ENCODE data around the gene TCF3.

Gene TCF3

GRCh38 chr19:1648920-1649541 lies 3.4 kb downstream of the TCF3 start:
- POLR2A ChIA-PET = interaction anchor here (0.7 kb wide), 1 partner anchor 10 kb away, joined by 3 read pairs; no protein-coding TSS in a partner anchor
- CTCF ChIA-PET = no interaction called here
- DNase-seq (ENCODE audit: low read depth, low spot score) = no peak
- no peak for TF ChIP-seq CTCF (IDR thresholded peaks at IDR 0.05; ENCODE audit: insufficient read depth, low read length, missing control alignments)
- no peak overlapping the region for H3K4me3 ChIP-seq (ENCODE audit: low read depth, low read length)

- DNase-seq (ENCODE audit: low read depth, low spot score) = no peak
- ChIA-PET POLR2A (no interaction called here), CTCF (no interaction called here)
- no peak for TF ChIP-seq CTCF (IDR thresholded peaks at IDR 0.05; ENCODE audit: insufficient read depth, low read length, missing control alignments)
- no peak overlapping the region for H3K4me3 ChIP-seq (ENCODE audit: low read depth, low read length)
Observed at GRCh38 chr19:1648459-1648849, 4.0 kb downstream of the TCF3 start.

GRCh38 chr19:1647501-1648458 lies 4.6 kb downstream of the TCF3 start:
- no peak for DNase-seq (ENCODE audit: low read depth, low spot score)
- H3K4me3 ChIP-seq (ENCODE audit: low read depth, low read length) = no peak overlapping the region
- POLR2A ChIA-PET = no interaction called here
- TF ChIP-seq CTCF (IDR thresholded peaks at IDR 0.05; ENCODE audit: insufficient read depth, low read length, missing control alignments) = no peak
- CTCF ChIA-PET = no interaction called here

- DNase-seq (ENCODE audit: low read depth, low spot score) = no peak
- no peak overlapping the region for H3K4me3 ChIP-seq (ENCODE audit: low read depth, low read length)
- POLR2A ChIA-PET = no interaction called here
- CTCF ChIA-PET = no interaction called here
- no peak for TF ChIP-seq CTCF (IDR thresholded peaks at IDR 0.05; ENCODE audit: insufficient read depth, low read length, missing control alignments)
Observed at GRCh38 chr19:1646659-1647453, 5.6 kb downstream of the TCF3 start.

GRCh38 chr19:1646149-1646548 lies 6.3 kb downstream of the TCF3 start:
- ChIA-PET POLR2A (no interaction called here), CTCF (no interaction called here)
- no peak overlapping the region for H3K4me3 ChIP-seq (ENCODE audit: low read depth, low read length)
- DNase-seq (ENCODE audit: low read depth, low spot score) = no peak
- no peak for TF ChIP-seq CTCF (IDR thresholded peaks at IDR 0.05; ENCODE audit: insufficient read depth, low read length, missing control alignments)

- CTCF ChIA-PET = no interaction called here
Observed at GRCh38 chr19:1645299-1645698, 7.1 kb downstream of the TCF3 start.

More at GRCh38 chr19:1645299-1645698, 7.1 kb downstream of the TCF3 start:
- DNase-seq (ENCODE audit: low read depth, low spot score) = no peak
- no peak overlapping the region for H3K4me3 ChIP-seq (ENCODE audit: low read depth, low read length)
- POLR2A ChIA-PET = no interaction called here
- TF ChIP-seq CTCF (IDR thresholded peaks at IDR 0.05; ENCODE audit: insufficient read depth, low read length, missing control alignments) = no peak
